Transverse colon (tissue), 4 donors: ENCODE data around the gene PROSER3.

ENCODE experiments used
- EP300 ChIP-seq: sonication (generic); formaldehyde crosslinking; IDR thresholded peaks from one replicate; pipeline ENCODE4 v1.6.1; 2017; ENCODE audit warnings: antibody characterized with exemption, low read depth
- POLR2A ChIP-seq: fragments of 450-650 bp; IDR thresholded peaks from one replicate; pipeline ENCODE4 v1.6.1; 2016; ENCODE audit warnings: antibody characterized with exemption, mild to moderate bottlenecking, moderate library complexity
- POLR2AphosphoS5 ChIP-seq, 3 donors: sonication (generic); formaldehyde crosslinking; IDR thresholded peaks; one replicate each; pipeline ENCODE4 v1.6.1; 2016; ENCODE audit warnings: antibody characterized with exemption in 3 of 3
- TF ChIP-seq, protein P1 (sequence below), 5 experiments: fragments of 200-600 bp in 3 of 5; fragments of 450-650 bp in 2 of 5; sonication (generic) in 3 of 5; IDR thresholded peaks; 1 replicate in 2 of 5; 2 replicates in 3 of 5; pipeline ENCODE4 v1.5.1; 2016 to 2017; ENCODE audit warnings: antibody characterized with exemption in 5 of 5, inconsistent platforms in 3 of 5, mild to moderate bottlenecking in 2 of 5, moderate library complexity in 1 of 5

DNA sequence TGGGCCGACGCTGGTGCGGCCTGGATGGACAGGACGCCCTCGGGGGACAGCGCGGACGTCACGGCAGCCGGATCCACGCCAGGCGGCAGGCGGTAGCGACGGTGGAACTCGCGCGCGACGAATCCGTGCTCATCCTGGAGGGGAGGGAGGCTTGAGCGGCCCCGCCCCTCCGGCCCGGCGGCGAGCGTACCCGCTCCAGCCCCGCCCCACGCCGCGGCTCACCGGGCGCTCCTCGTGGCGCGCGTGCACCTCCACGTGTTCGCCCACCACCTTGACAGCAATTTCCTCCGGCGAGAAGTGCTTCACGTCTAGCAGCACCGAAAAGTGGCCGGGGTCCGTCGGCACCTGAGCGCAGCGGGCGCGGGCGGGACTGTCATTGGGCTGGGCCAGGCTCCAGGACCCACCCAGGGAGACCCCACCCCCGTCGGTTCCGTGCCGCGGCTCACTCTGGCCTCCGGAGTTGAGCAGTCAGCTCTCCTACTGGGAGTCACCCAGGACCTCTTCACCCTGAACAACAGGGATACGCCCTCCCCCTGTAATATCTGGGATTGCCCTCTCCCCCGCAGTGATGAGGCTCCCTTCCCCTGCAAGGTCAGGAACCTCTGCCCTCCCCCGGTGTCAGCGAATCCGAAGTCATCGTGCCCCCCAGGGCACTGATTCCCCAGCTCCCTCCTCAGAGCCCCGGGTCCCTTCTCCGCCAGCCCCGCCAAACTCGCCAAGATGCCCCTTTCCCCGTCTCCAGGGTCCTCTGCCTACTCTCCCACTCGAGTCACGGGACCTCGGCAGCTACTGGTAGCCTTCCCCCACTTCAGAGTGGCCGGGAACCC lies 2.2 kb upstream of the PROSER3 start:
- TF ChIP-seq, protein P1, sequence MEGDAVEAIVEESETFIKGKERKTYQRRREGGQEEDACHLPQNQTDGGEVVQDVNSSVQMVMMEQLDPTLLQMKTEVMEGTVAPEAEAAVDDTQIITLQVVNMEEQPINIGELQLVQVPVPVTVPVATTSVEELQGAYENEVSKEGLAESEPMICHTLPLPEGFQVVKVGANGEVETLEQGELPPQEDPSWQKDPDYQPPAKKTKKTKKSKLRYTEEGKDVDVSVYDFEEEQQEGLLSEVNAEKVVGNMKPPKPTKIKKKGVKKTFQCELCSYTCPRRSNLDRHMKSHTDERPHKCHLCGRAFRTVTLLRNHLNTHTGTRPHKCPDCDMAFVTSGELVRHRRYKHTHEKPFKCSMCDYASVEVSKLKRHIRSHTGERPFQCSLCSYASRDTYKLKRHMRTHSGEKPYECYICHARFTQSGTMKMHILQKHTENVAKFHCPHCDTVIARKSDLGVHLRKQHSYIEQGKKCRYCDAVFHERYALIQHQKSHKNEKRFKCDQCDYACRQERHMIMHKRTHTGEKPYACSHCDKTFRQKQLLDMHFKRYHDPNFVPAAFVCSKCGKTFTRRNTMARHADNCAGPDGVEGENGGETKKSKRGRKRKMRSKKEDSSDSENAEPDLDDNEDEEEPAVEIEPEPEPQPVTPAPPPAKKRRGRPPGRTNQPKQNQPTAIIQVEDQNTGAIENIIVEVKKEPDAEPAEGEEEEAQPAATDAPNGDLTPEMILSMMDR (IDR thresholded peaks at IDR 0.05) = no peak
- TF ChIP-seq POLR2A (no peak), EP300 (peak; percentile 82), POLR2AphosphoS5 (IDR thresholded peaks at IDR 0.05) (peak; percentile 29 to 65 (median 63))
